Measurements from ENCODE around the gene NUP58. TPM values are rescaled to one million over a fixed set of nuclear protein-coding genes. Genes with fewer than 3 reads are reported as not detected.
A peak's percentile ranks its signal among the peaks of the same experiment; 100 is the strongest.

NUP58 gene
- total RNA-seq, 1 donor from 2014 or later, result 48.4 TPM

GRCh38 chr13:25286969-25287961, 14.2 kb upstream of the NUP58 start, which contains the start of gene MTMR6:
Gene MTMR6 (minus strand): TSS chr13:25287488. CDS start chr13:25287247, 241 bp downstream.
- intact Hi-C loops (cut with micrococcal nuclease), result loop anchor here (1.0 to 5.0 kb wide), 11 partner anchors 14 to 1910 kb away; partner anchors contain the start of genes CDK8 and NUP58
- peaks cover 40% of the 10 kb centered on the region for H3K4me1 Mint-ChIP-seq
- peak within 1 kb of the TSS; percentile 95 for H3K27ac Mint-ChIP-seq

GRCh38 chr13:25288966-25289365, 12.5 kb upstream of the NUP58 start:
- no peak for TF ChIP-seq CTCF (IDR thresholded peaks at IDR 0.05)
- CTCF ChIA-PET, result no interaction called here
- no peak for ATAC-seq (ENCODE audit: low read depth)
- Mint-ChIP-seq H3K4me1 (peaks cover 28% of the 10 kb centered on the region), H3K4me3 (no peak overlapping the region), H3K9me3 (no peaks in the 10 kb centered on the region), H3K36me3 (ENCODE audit: low read depth) (peaks cover 7% of the 10 kb centered on the region), H3K27ac (no peak overlapping the region), H3K27me3 (peaks cover 13% of the 10 kb centered on the region)
- intact Hi-C loops (cut with micrococcal nuclease), result loop anchor here (5.0 kb wide), 6 partner anchors 42 to 1912 kb away; partner anchors contain the start of gene CDK8
- DNase-seq, result no peak
- POLR2A ChIA-PET, result no interaction called here

More at GRCh38 chr13:25286969-25287961, 14.2 kb upstream of the NUP58 start, which contains the start of gene MTMR6:
- TF ChIP-seq CTCF (IDR thresholded peaks at IDR 0.05), result peak; percentile 95
- Mint-ChIP-seq H3K9me3 (no peaks in the 10 kb centered on the region), H3K4me3 (peak within 1 kb of the TSS; percentile 91), H3K27me3 (peaks cover 13% of the 10 kb centered on the region), H3K36me3 (ENCODE audit: low read depth) (peaks cover 17% of the 10 kb centered on the region)
- ChIA-PET CTCF (no interaction called here), POLR2A (interaction anchor here (0.6 to 2.6 kb wide), 6 partner anchors 8 to 899 kb away, joined by 3 to 21 read pairs (median 5); partner anchors contain the start of gene NUP58)
- DNase-seq (peak; percentile 99), ATAC-seq (ENCODE audit: low read depth) (peak; percentile 87)

DNA sequence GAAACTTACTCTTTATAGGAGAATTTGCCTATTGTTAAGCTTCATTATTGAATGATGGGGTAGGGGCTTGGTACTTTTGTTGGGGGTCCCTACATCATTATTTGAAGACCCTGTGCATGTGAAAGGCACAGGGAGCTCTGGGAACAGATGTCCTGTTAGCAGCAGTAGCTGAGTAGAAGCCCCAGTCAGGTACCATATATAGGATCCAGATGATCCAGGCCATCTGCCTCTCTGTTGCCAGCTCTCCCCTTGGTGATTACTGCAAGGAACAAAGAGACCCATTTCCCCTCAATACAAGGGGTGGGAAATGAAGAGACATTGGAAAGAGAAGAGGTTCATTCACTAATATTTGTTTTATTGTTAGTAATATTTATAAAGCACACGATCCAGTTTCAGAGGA, 9.7 kb upstream of the NUP58 start:
- DNase-seq, result no peak
- Mint-ChIP-seq H3K36me3 (ENCODE audit: low read depth) (peaks cover 3% of the 10 kb centered on the region), H3K4me1 (peaks cover 7% of the 10 kb centered on the region), H3K4me3 (no peak overlapping the region), H3K27ac (no peak overlapping the region), H3K9me3 (no peaks in the 10 kb centered on the region), H3K27me3 (peaks cover 22% of the 10 kb centered on the region)
- no peak for ATAC-seq (ENCODE audit: low read depth)
- intact Hi-C loops (cut with micrococcal nuclease), result no loop called here
- TF ChIP-seq CTCF (IDR thresholded peaks at IDR 0.05), result no peak
- POLR2A ChIA-PET, result no interaction called here
- CTCF ChIA-PET, result no interaction called here

DNA sequence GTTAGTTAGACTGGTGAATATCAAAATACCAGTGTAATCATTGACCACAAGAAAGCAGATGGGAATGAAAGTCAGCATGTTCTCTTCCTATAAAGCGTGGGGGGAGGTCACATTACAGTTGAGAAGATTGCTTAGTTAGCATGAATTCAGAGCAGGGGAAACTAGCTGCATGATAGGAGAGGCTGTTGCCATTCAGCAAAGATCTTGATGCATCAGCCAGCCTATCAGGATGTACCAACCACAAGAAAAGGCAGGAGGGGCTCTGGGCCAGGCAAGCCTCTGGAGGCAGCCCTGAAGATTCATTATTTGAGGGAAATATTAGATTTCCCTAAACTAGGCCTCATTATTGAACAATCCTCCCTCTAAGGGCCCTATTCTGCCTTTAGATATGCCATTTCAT, 9.1 kb upstream of the NUP58 start:
- Mint-ChIP-seq H3K36me3 (ENCODE audit: low read depth) (no peaks in the 10 kb centered on the region), H3K4me1 (peaks cover 5% of the 10 kb centered on the region), H3K9me3 (no peaks in the 10 kb centered on the region), H3K27me3 (peaks cover 28% of the 10 kb centered on the region), H3K27ac (no peak overlapping the region), H3K4me3 (no peak overlapping the region)
- DNase-seq (no peak), ATAC-seq (ENCODE audit: low read depth) (no peak)
- POLR2A ChIA-PET, result no interaction called here
- intact Hi-C loops (cut with micrococcal nuclease), result no loop called here
- no peak for TF ChIP-seq CTCF (IDR thresholded peaks at IDR 0.05)
- CTCF ChIA-PET, result no interaction called here

DNA sequence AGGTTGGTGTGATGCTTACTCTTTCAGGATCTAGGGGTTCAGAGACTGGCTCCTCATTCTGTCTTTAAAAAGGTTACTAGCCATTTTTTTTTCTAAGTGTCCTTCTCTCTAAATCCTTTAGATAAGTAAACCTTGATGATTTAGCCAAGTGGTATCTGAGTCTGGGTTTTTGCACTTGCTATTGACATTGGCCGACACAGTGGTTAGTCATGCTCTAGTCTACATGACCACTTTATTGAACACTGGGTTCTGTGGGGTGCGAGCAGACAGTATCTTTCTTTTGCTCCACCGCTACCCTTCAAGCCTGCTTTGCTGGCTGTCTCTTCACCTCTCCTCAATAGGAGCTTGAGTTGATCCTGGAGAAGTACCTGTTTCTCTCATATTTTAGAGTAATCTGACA, 6.2 kb upstream of the NUP58 start:
- DNase-seq (no peak), ATAC-seq (ENCODE audit: low read depth) (no peak)
- H3K36me3 Mint-ChIP-seq (ENCODE audit: low read depth), result no peaks in the 10 kb centered on the region
- ChIA-PET POLR2A (interaction anchor here (1.0 kb wide), 1 partner anchor 8 kb away, joined by 3 read pairs; the partner anchor contains the start of gene MTMR6), CTCF (no interaction called here)
- H3K27ac Mint-ChIP-seq, result no peak overlapping the region
- H3K27me3 Mint-ChIP-seq, result peaks cover 36% of the 10 kb centered on the region
- no peak overlapping the region for H3K4me3 Mint-ChIP-seq
- TF ChIP-seq CTCF (IDR thresholded peaks at IDR 0.05), result no peak
- intact Hi-C loops (cut with micrococcal nuclease), result no loop called here
- no peaks in the 10 kb centered on the region for H3K4me1 Mint-ChIP-seq
- no peaks in the 10 kb centered on the region for H3K9me3 Mint-ChIP-seq

Measured in activated B cell treated with CpG ODN at 0.5 μM for 24 hours (primary cell).